ENCODE results near the gene CTNND2.

DNA sequence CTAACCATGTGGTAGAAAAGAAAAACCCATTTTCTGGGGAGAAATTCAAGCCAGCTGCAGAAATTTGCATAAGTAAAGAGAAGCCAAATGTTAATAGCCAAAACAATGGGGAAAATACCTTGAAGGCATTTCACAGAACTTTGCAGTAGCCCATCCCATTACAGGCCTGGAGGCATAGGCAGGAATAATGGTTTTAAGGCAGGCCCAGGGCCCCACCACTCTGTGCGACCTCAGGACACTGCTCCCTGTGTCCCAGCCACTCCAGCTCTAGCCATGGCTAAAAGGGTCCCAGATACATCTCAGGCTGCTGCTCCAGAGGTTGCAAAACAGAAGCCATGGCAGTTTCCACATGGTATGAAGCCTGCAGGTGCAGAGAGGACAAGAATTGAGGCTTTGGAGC lies 253.3 kb downstream of the CTNND2 start:
- TF ChIP-seq SP1 (IDR thresholded peaks at IDR 0.05) (no peak), BHLHE40 (IDR thresholded peaks at IDR 0.05; ENCODE audit: borderline replicate concordance) (no peak), FOXK2 (IDR thresholded peaks at IDR 0.05) (no peak), LEF1 (IDR thresholded peaks at IDR 0.05; ENCODE audit: borderline replicate concordance) (no peak), HDGF (IDR thresholded peaks at IDR 0.05; ENCODE audit: borderline replicate concordance) (no peak), ZNF384 (IDR thresholded peaks at IDR 0.05) (no peak)
- TF ChIP-seq, protein P1, sequence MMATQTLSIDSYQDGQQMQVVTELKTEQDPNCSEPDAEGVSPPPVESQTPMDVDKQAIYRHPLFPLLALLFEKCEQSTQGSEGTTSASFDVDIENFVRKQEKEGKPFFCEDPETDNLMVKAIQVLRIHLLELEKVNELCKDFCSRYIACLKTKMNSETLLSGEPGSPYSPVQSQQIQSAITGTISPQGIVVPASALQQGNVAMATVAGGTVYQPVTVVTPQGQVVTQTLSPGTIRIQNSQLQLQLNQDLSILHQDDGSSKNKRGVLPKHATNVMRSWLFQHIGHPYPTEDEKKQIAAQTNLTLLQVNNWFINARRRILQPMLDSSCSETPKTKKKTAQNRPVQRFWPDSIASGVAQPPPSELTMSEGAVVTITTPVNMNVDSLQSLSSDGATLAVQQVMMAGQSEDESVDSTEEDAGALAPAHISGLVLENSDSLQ (IDR thresholded peaks at IDR 0.05): no peak

Data from HEK293T (cell line).